ENCODE data around the gene BPIFB4.
"Not testable (repeated sequence)": the region's sequence is repeated elsewhere in the genome, so short reads cannot be mapped to it uniquely, and the experiment has no call there.

GRCh38 chr20:33115501-33115900 is 36.1 kb downstream of the BPIFB4 start:
- not testable (repeated sequence) for TF ChIP-seq CTCF (conservative IDR thresholded peaks at IDR 0.05); EZH2 (IDR thresholded peaks at IDR 0.05; ENCODE audit: low read depth)
